B cell (primary cell): Measurements from ENCODE around the gene ACE. TPM values are rescaled to one million over a fixed set of nuclear protein-coding genes. Genes with fewer than 3 reads are reported as not detected.

Experiments
- ATAC-seq: fragments of 200-7000 bp; cut with Tn5 transposase; one replicate; pipeline ENCODE4 v1.10.0; 2021; ENCODE audit warnings: low read depth, mild to moderate bottlenecking, moderate number of reproducible peaks, moderate library complexity
- CTCF ChIA-PET: fragments of 350-600 bp; sonication (Branson Sonifier 250); formaldehyde crosslinking; loops from one replicate; lab custom pipeline; 2021; ENCODE audit warnings: antibody characterized with exemption, inconsistent platforms; lab: Charles Lee
- POLR2A ChIA-PET: fragments of 350-600 bp; sonication (Branson Sonifier 250); formaldehyde crosslinking; loops from one replicate; lab custom pipeline; 2021; ENCODE audit warnings: antibody characterized with exemption; lab: Charles Lee
- DNase-seq: peaks from one replicate; pipeline ENCODE4 v3.0.0; 2013
- H2AFZ ChIP-seq: 2 replicates; pipeline ENCODE4 v1.6.1; 2012; ENCODE audit warnings: mild to moderate bottlenecking, low read depth, low read length; ENCODE audit not compliant: insufficient read depth, poor library complexity, severe bottlenecking
- H3K27ac ChIP-seq, 2 donors: 1 replicate in 1 of 2; 2 replicates in 1 of 2; pipeline ENCODE4 v1.5.1; 2012 to 2013; ENCODE audit warnings: low read length in 2 of 2, mild to moderate bottlenecking in 2 of 2, moderate library complexity in 1 of 2
- H3K27me3 ChIP-seq, 4 experiments: fragments of 200-600 bp in 1 of 4; sonication (generic) in 1 of 4; replicated peaks in 1 of 4; 1 replicate in 2 of 4; 2 replicates in 2 of 4; pipeline versions ENCODE4 v1.6.1 to v1.7.0; 2013 to 2016; ENCODE audit warnings: low read length in 3 of 4, mild to moderate bottlenecking in 2 of 4, mixed read lengths in 1 of 4, moderate library complexity in 1 of 4; ENCODE audit not compliant: insufficient read depth in 4 of 4, control insufficient read depth in 3 of 4; ENCODE audit errors: control extremely low read depth in 1 of 4
- H3K36me3 ChIP-seq, 2 experiments: replicated peaks in 1 of 2; 1 replicate in 1 of 2; 2 replicates in 1 of 2; pipeline versions ENCODE4 v1.6.1 to v1.7.1; 2013; ENCODE audit warnings: low read length in 1 of 2; ENCODE audit not compliant: insufficient read depth in 2 of 2, control insufficient read depth in 1 of 2; ENCODE audit errors: control extremely low read depth in 1 of 2, extremely low read depth in 1 of 2
- H3K4me1 ChIP-seq, 2 donors: fragments of 200-600 bp in 1 of 2; sonication (generic) in 1 of 2; 1 replicate in 1 of 2; 2 replicates in 1 of 2; pipeline versions ENCODE4 v1.5.1 to v1.6.1; 2013 to 2017; ENCODE audit warnings: low read length in 2 of 2; ENCODE audit not compliant: control insufficient read depth in 2 of 2, insufficient read depth in 2 of 2
- H3K4me2 ChIP-seq: replicated peaks from 2 replicates; pipeline ENCODE3; 2012; ENCODE audit warnings: mild to moderate bottlenecking, low read depth, low read length; ENCODE audit not compliant: poor library complexity, severe bottlenecking
- H3K4me3 ChIP-seq, 5 experiments: fragments of 200-600 bp in 1 of 5; sonication (generic) in 1 of 5; 1 replicate in 3 of 5; 2 replicates in 2 of 5; pipeline versions ENCODE4 v1.5.1 to v1.7.0; 2011 to 2016; ENCODE audit warnings: low read length in 4 of 5, mild to moderate bottlenecking in 4 of 5, low read depth in 2 of 5, control low read depth in 1 of 5, moderate library complexity in 1 of 5; ENCODE audit not compliant: insufficient read depth in 1 of 5; ENCODE audit errors: control extremely low read depth in 1 of 5, extremely low read depth in 1 of 5
- H3K79me2 ChIP-seq: fragments of 200-600 bp; sonication (generic); one replicate; pipeline ENCODE4 v1.6.0; 2016; ENCODE audit warnings: low read length; ENCODE audit not compliant: control insufficient read depth, insufficient read depth
- H3K9ac ChIP-seq: fragments of 200-600 bp; sonication (generic); 2 replicates; pipeline ENCODE4 v1.6.1; 2017; ENCODE audit warnings: mild to moderate bottlenecking, low read length, moderate library complexity
- H3K9me3 ChIP-seq, 3 donors: one replicate each; pipeline versions ENCODE4 v1.6.1 to v1.7.1; 2013; ENCODE audit warnings: low read length in 2 of 3; ENCODE audit not compliant: control insufficient read depth in 2 of 3, insufficient read depth in 1 of 3; ENCODE audit errors: control extremely low read depth in 1 of 3
- H4K20me1 ChIP-seq: 2 replicates; pipeline ENCODE4 v1.6.0; 2012; ENCODE audit warnings: mild to moderate bottlenecking, low read length; ENCODE audit not compliant: insufficient read depth, control insufficient read depth, poor library complexity, severe bottlenecking
- H3K27ac Mint-ChIP-seq: one replicate; pipeline ENCODE4 v1.8.0; 2021; ENCODE audit warnings: mixed read lengths
- H3K27me3 Mint-ChIP-seq: one replicate; pipeline ENCODE4 v1.8.0; 2021; ENCODE audit warnings: mixed read lengths
- H3K4me1 Mint-ChIP-seq: one replicate; pipeline ENCODE4 v1.8.0; 2021; ENCODE audit warnings: mixed read lengths
- H3K4me3 Mint-ChIP-seq: one replicate; pipeline ENCODE4 v1.8.0; 2021; ENCODE audit warnings: mixed read lengths
- H3K9me3 Mint-ChIP-seq: one replicate; pipeline ENCODE4 v1.8.0; 2022; ENCODE audit warnings: mixed read lengths; ENCODE audit not compliant: insufficient read depth
- EZH2 ChIP-seq: IDR thresholded peaks from 2 replicates; pipeline ENCODE4 v1.6.1; 2012; ENCODE audit warnings: borderline replicate concordance, low read depth, mild to moderate bottlenecking, moderate library complexity, low read length; ENCODE audit not compliant: insufficient read depth, poor library complexity, severe bottlenecking
- WGBS: methylation state at CpG from one replicate; pipeline ENCODE4 v1.1.5; 2013; ENCODE audit warnings: missing lambda C conversion rate; ENCODE audit not compliant: insufficient coverage; 5-methylcytosine and 5-hydroxymethylcytosine counted together
- intact Hi-C: fragments of 100-400 bp; cut with micrococcal nuclease; formaldehyde crosslinking; loops from one replicate; pipeline ENCODE4 v1.10.0; 2022
- polyA plus RNA-seq: library from polyadenylated mRNA; depleted of rRNA; stranded (reverse); fragments of >200 nt; gene quantifications from 2 replicates; pipeline ENCODE4 v1.2.3, GENCODE V29; 2012
- total RNA-seq, 2 donors: library from RNA; stranded (reverse); fragments of 120-200 nt in 1 of 2; gene quantifications; 1 replicate in 1 of 2; 2 replicates in 1 of 2; pipeline versions ENCODE4 v1.2.3 to v1.2.4, GENCODE V29; 2013 to 2022
- TF ChIP-seq, protein P1 (sequence below): fragments of 200-600 bp; IDR thresholded peaks from one replicate; pipeline ENCODE4 v1.8.0; 2022; ENCODE audit warnings: antibody characterized with exemption, mild to moderate bottlenecking

ACE gene
- total and polyA plus RNA-seq, 2 donors (not counting 1 experiment from before 2014, with no cell fraction given), result 0.67 to 2.6 TPM

DNA sequence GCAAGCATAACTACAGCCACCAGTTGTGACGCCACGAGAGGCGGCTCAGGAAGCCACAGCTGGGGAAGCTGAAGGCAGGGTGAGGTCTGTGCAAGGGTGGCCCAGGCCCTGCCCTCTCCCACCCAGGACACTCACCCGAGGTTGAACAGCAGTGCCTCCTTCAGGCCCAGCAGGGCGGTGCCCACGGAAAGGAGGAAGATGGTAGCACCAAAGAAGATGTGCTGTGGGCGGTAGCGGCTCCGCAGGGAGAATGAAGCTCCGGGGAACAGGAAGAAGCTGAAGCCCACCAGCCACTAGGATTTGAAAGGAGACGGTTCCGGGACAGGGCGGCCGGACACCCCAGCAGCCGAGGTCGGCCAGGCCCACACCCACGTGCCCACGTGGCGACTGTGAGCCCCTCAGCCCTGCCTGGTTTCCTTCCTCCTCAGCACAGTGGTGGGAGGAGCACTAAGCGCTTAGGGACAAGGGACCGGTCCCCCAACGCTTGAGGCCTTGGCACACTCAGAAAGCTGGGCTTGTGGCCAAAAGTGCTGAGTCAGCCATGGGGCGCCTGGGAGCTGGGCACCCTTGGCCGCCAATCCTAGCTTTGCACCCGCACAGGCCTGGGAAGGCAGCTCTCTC lies 41.8 kb upstream of the ACE start:
- no peaks in the 10 kb centered on the region for H3K79me2 ChIP-seq
- DNase-seq (no peak), ATAC-seq (peak; percentile 21)
- no peak for TF ChIP-seq EZH2
- TF ChIP-seq, protein P1, sequence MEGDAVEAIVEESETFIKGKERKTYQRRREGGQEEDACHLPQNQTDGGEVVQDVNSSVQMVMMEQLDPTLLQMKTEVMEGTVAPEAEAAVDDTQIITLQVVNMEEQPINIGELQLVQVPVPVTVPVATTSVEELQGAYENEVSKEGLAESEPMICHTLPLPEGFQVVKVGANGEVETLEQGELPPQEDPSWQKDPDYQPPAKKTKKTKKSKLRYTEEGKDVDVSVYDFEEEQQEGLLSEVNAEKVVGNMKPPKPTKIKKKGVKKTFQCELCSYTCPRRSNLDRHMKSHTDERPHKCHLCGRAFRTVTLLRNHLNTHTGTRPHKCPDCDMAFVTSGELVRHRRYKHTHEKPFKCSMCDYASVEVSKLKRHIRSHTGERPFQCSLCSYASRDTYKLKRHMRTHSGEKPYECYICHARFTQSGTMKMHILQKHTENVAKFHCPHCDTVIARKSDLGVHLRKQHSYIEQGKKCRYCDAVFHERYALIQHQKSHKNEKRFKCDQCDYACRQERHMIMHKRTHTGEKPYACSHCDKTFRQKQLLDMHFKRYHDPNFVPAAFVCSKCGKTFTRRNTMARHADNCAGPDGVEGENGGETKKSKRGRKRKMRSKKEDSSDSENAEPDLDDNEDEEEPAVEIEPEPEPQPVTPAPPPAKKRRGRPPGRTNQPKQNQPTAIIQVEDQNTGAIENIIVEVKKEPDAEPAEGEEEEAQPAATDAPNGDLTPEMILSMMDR, result no peak
- H3K9me3 ChIP-seq, result peaks cover 0 to 4% (median 0%) of the 10 kb centered on the region in 3 donors
- H3K4me1 Mint-ChIP-seq, result peaks cover 12% of the 10 kb centered on the region
- ChIA-PET POLR2A (interaction anchor here (0.5 kb wide), 1 partner anchor 32 kb away, joined by 6 read pairs; no protein-coding TSS in a partner anchor), CTCF (interaction anchor here (0.9 to 2.7 kb wide), 5 partner anchors 9 to 177 kb away, joined by 3 to 19 read pairs (median 8); no protein-coding TSS in a partner anchor)
- H3K9ac ChIP-seq, result no peak overlapping the region
- H3K27ac Mint-ChIP-seq, result no peak overlapping the region
- intact Hi-C loops, result no loop called here
- H3K9me3 Mint-ChIP-seq, result no peaks in the 10 kb centered on the region
- peak overlapping the region; percentile 36 for H3K4me2 ChIP-seq
- H3K4me3 Mint-ChIP-seq, result no peak overlapping the region
- no peaks in the 10 kb centered on the region for H3K36me3 ChIP-seq
- H2AFZ ChIP-seq, result no peak overlapping the region
- H3K27me3 Mint-ChIP-seq, result peaks cover 10% of the 10 kb centered on the region
- H3K4me3 ChIP-seq, result no peak overlapping the region
- no peak overlapping the region for H3K27ac ChIP-seq
- 32% methylated on average over 24 of the region's 25 CpGs for WGBS
- peaks cover 12 to 26% of the 10 kb centered on the region in 2 donors for H3K4me1 ChIP-seq
- peaks cover 0 to 28% (median under 1%) of the 10 kb centered on the region in 4 experiments for H3K27me3 ChIP-seq
- no peaks in the 10 kb centered on the region for H4K20me1 ChIP-seq
